GM21367 (cell line): ENCODE results near the gene CCDC88C.
"Not testable (repeated sequence)": the region's sequence is repeated elsewhere in the genome, so short reads cannot be mapped to it uniquely, and the experiment has no call there.

Source experiments
- ATAC-seq: cut with Tn5 transposase; IDR thresholded peaks from one replicate; pipeline ENCODE4 v1.9.1; 2021; ENCODE audit not compliant: unreplicated experiment

CCDC88C gene

DNA sequence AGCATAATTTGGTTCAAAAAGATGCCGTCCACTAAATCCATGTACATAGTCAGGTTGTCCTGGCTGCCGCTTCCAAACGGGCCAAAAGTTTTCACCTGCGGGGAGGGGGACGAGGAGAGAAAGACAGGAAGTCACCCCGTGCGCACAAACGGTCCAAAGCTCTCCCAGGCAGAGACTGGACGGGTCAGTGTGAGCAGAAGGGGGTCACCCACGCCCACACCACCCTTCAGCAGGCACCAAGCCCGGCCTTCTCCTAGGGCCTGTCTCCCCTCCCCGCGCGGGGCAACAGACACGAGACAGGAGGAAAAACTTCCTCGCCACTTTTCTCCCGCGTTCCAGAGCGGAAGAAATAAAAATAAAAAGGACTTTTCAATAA lies 888 bp downstream of the CCDC88C start:
- no peak for ATAC-seq

- ATAC-seq: peak; percentile 40
Measured at GRCh38 chr14:91415794-91416743, 1.6 kb downstream of the CCDC88C start.

DNA sequence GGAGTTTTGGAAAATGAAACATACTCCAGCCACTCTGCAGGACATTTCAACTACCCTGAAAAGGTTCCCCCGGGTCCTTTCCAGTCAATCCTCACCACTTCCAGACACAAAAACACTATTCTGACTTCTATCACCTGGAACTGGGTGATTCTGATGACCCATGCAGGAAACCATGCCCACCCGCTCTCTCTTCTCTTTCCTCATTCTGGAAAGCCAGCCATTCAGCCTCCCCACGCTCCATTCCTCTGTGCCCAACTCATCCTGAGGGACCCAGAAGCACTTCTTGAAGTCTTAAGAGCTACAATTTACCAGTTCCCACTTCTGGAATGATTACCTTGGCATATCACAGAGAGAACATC lies 3.2 kb downstream of the CCDC88C start:
- no peak for ATAC-seq

DNA sequence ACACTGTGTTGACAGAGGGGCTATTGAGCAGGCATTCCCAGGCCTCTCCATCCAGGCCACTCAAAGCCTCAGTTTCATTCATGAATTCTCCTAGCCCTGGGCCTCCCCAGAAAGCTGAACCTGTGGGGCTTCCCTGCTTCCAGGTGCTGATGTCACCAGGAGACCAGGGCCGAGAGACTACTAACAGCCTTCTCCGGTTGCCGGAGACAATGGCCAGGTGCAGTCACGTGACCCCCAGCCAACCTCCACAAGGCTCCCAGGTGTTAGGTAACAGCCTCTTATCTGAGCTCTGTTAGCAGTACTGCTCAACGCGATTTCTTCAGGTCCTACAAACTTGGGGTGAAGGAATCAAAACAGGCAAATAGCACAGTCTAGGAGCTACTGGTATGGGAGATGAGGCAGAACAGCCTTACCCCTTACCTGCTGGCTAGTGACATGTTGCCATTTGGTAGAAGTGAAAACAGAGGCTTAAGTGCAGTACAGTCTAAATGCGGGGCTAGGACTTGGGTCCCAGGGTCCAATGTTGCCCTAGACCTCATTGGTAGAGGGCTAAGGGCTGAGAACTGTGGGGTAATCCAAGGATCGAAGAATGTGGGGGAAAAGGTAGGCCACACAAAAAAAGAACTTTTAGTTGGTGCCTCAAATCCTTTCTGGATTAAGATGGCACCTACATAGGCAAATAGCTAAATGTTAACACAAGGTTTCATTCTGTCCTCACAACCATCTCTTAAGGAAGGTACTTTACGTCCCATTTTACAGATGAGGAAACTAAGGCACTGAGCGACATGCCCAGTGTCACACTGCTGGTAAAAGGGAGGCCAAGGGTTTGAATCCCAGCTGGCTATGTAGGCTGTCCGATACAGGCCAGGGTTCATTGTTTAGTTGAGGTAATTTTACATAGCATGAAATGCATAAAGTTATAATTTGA lies 3.8 kb downstream of the CCDC88C start:
- no peak for ATAC-seq

DNA sequence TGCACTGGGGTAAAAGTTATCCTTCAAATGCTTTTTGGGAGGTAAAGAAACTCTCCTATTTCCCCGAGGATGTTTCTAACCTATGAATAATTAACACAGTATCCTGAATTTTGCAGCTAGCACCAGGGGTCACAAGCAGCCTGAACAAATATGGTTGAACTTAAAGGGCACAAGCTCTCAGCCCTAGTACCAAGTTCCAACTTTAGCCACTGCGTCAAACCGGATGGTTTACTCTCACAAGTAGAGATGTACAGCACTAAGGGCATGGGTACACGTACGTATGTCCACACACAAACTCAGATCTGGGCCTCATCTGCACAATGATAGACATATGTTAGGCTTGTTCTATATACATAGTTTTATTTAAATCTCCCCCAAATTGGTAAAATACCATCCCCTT lies 4.7 kb downstream of the CCDC88C start:
- ATAC-seq: no peak

GRCh38 chr14:91410771-91411536 lies 6.7 kb downstream of the CCDC88C start:
- ATAC-seq: no peak

GRCh38 chr14:91409928-91410718 lies 7.5 kb downstream of the CCDC88C start:
- ATAC-seq: no peak

GRCh38 chr14:91409240-91409639 lies 8.4 kb downstream of the CCDC88C start:
- ATAC-seq: not testable (repeated sequence)

DNA sequence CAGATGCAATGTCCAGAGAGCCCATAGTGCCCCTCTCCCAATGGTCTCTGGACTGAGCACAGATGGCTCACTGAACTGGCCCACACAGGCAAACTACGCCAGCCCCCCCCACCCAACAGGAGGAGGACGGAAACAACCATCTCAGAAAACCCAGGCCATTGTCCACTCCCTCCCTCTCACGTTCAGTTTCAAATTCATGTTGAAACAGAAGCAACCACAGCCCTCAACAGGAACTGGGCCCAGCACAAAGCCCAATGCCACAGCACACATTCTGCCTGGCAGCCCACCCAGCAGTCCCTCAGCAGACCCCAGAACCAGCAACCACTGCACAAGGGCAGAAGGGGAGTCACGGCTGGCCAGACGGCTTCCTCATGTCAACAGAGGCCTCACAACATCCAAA lies 10.6 kb downstream of the CCDC88C start:
- ATAC-seq: no peak

- no peak for ATAC-seq
Measured at GRCh38 chr14:91406451-91406850, 11.2 kb downstream of the CCDC88C start.

- no peak for ATAC-seq
Measured at GRCh38 chr14:91405724-91406435, 11.7 kb downstream of the CCDC88C start.

- no peak for ATAC-seq
Measured at GRCh38 chr14:91405241-91405721, 12.3 kb downstream of the CCDC88C start.

DNA sequence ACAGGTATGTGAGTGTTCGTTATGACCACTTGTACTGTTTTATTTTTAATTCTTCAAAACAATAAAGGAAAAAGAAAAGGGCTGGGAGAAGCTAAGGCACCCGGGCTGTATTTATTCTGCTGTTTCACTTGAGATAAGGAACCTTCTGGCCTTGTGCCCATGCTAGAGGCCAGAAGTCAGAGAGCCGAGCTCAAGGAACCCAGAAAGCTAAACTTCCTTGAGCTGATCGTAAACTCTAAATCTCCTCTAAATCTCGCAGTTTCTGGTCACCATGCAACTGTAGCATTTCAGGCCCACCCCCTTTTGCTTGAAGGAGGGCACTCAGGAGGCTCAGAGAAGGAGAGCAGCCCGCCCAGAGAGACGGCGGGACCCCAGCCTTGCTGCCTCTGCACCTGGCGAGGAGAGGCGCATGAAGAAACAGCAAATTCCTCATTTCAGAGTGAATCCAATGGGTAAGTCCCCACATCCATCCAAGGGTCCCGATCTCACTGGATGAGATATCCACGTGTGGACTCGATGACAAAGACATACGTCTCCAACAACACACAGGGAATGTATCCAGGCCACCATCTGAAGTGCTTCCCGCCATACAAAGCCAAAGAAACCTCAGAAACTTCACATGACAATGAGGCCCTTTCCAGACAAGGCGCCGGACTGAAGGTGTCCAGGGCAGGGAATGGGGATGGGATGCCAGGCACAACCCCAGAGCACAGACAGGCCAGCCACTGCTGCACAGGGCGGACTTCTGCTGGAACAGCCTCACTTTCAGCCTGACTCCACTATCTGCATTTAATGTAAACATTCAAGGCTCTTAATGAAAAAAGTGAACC lies 14.6 kb downstream of the CCDC88C start:
- no peak for ATAC-seq

GRCh38 chr14:91402348-91402747 lies 15.3 kb downstream of the CCDC88C start:
- ATAC-seq: no peak

GRCh38 chr14:91401751-91402150 lies 15.9 kb downstream of the CCDC88C start:
- ATAC-seq: no peak

DNA sequence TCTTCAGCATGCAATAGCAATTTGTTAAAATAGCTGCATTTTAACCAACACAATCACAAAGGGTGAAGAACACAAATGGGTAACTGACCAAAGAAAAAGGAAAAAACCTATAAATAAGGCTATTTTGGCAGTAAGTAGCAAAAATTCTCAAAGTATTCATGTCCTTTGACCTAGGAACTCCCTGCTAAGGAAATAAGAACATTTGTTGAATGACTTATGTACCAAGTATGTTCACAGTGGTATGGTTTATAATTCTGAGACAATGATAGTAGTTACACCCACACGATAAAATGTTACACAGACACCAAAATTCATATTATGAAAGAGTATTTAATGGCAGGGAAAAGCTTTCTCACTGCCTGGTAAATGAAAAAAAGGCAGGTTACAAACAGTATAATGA lies 16.9 kb downstream of the CCDC88C start:
- no peak for ATAC-seq

DNA sequence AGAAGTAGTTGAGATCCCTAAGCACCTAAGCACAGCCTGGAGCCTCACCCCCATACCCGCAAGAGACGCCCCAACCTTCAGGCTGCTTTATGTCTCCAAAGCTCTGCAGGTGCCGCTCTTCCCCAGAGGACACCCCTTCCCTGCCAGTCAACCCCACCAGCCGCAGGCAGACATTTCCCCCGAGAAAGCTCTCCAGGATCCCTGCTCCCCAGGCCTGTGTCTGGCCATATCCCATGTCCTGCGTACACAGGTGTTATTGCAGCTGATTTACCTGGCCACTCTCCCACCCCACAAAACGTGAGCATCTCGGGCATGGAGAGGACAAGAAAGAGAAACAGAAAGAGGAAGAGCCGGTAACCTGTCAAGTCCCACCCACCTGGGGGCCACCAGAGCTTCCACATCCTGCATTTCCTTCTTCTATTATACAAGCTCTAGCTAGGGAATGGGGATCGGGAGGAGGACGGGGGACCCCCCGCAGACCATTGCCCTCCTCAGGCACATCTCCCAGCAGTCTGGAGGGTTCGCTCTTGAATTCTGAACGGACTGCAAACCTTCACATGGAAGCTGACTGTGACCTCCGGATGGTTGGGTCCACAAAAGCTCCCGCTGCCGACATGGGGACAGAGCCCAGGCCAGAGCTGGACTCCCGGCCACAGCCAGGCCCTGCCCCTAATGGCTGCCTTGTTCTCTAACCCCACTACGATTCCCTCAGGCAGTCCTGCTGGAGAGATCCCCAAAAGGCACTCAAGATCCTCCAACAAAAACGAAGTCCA lies 17.6 kb downstream of the CCDC88C start:
- ATAC-seq: no peak

GRCh38 chr14:91398707-91399106 lies 18.9 kb downstream of the CCDC88C start:
- no peak for ATAC-seq
